Measurements from ENCODE around the gene PIEZO2. TPM values are rescaled to one million over a fixed set of nuclear protein-coding genes. Genes with fewer than 3 reads are reported as not detected.

The PIEZO2 gene
- total RNA-seq, 8 experiments from 2014 or later = 1.9 to 73.5 (median 2.8) TPM

- no peak overlapping the region for H3K4me3 ChIP-seq
- 56 to 93% (median 79%) methylated on average over 1 to 7 of the region's 7 CpGs for WGBS, 10 experiments
- H3K4me1 ChIP-seq (replicated peaks in 1 of 2) = no peaks in the 10 kb centered on the region
- no peak overlapping the region for H3K27ac ChIP-seq
- ATAC-seq (replicated peaks in 6 of 8) = no peak
- in situ Hi-C loops (cut with MboI; ENCODE audit: low pct_unique_long_range_greater_than_20kb in 2 of 9, low sequenced_read_pairs in 9 of 9, unreplicated experiment in 9 of 9) = no loop called here
These were observed 364.7 kb downstream of the PIEZO2 start for GRCh38 chr18:10784596-10785202.

DNA sequence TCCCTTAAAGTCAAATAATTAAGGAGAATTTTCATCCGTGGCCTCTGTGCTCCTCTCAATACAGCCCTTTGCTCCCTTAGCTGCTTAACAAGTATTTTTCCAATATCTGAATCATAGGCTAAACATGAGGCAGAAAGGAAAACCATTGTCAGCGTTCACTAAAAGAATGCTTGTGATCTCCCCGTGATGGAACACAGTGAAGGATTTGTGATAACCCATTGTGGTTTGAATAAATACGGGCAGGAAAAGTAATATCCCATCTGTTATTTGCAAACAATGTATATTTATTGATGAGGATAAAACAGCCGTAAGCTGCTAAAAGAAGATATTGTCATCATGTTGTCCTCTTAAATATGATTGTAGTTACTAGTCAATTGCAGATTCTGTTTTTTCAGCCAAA, 365.4 kb downstream of the PIEZO2 start:
- in situ Hi-C loops (cut with MboI; ENCODE audit: low pct_unique_long_range_greater_than_20kb in 2 of 9, low sequenced_read_pairs in 9 of 9, unreplicated experiment in 9 of 9) = no loop called here
- Histone ChIP-seq H3K27ac (no peak overlapping the region), H3K4me1 (replicated peaks in 1 of 2) (no peaks in the 10 kb centered on the region), H3K4me3 (no peak overlapping the region)
- WGBS, 10 experiments = 51 to 97% (median 83%) methylated on average over 1 to 5 of the region's 5 CpGs
- ATAC-seq (replicated peaks in 6 of 8) = no peak

- Histone ChIP-seq H3K27ac (no peak overlapping the region), H3K4me1 (replicated peaks in 1 of 2) (no peaks in the 10 kb centered on the region), H3K4me3 (no peak overlapping the region)
- WGBS, 10 experiments = 18 to 93% (median 73%) methylated on average over 3 to 6 of the region's 6 CpGs; no CpG with 5 or more reads in 1 of the 10 experiments
- peak in 1 of 8 experiments; percentile 43 for ATAC-seq (replicated peaks in 6 of 8)
- in situ Hi-C loops (cut with MboI; ENCODE audit: low pct_unique_long_range_greater_than_20kb in 2 of 9, low sequenced_read_pairs in 9 of 9, unreplicated experiment in 9 of 9) = no loop called here
These were observed 372.9 kb downstream of the PIEZO2 start for GRCh38 chr18:10776493-10776892.

DNA sequence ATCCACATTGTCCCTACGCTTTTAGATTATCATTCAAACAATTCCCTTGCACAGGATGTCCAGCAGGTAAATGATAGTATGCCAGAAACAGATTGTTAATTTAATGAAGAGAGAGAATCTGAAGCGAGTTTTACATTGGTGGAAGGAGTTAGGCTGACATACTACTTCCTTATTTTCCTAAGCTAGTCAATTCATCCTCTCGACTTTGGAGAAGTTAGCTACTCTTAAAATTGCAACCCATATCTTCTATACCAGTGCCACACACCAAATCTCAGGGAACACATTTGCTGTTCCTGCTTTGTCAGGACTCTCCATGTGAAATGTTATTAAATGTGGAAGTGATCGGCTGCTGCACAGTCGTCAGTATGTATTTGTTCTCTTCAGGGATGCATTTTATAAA, 374.3 kb downstream of the PIEZO2 start:
- H3K27ac ChIP-seq = no peak overlapping the region
- 67 to 100% (median 87%) methylated on average over 1 to 5 of the region's 5 CpGs; no CpG with 5 or more reads in 1 of the 10 experiments for WGBS, 10 experiments
- no peak for ATAC-seq (replicated peaks in 6 of 8)
- in situ Hi-C loops (cut with MboI; ENCODE audit: low pct_unique_long_range_greater_than_20kb in 2 of 9, low sequenced_read_pairs in 9 of 9, unreplicated experiment in 9 of 9) = no loop called here
- H3K4me3 ChIP-seq = no peak overlapping the region
- H3K4me1 ChIP-seq (replicated peaks in 1 of 2) = no peaks in the 10 kb centered on the region

GRCh38 chr18:10771053-10771709, 378.2 kb downstream of the PIEZO2 start:
- 29 to 100% (median 75%) methylated on average over 1 to 3 of the region's 3 CpGs; no CpG with 5 or more reads in 1 of the 10 experiments for WGBS, 10 experiments
- Histone ChIP-seq H3K4me3 (no peak overlapping the region), H3K4me1 (replicated peaks in 1 of 2) (no peaks in the 10 kb centered on the region), H3K27ac (no peak overlapping the region)
- ATAC-seq (replicated peaks in 6 of 8) = peak in 2 of 8 experiments; percentile 34 to 46
- in situ Hi-C loops (cut with MboI; ENCODE audit: low pct_unique_long_range_greater_than_20kb in 2 of 9, low sequenced_read_pairs in 9 of 9, unreplicated experiment in 9 of 9) = no loop called here

- Histone ChIP-seq H3K4me3 (no peak overlapping the region), H3K27ac (no peak overlapping the region), H3K4me1 (replicated peaks in 1 of 2) (no peaks in the 10 kb centered on the region)
- no peak for ATAC-seq (replicated peaks in 6 of 8)
- 0 to 100% (median 84%) methylated on average over 1 to 2 of the region's 2 CpGs; no CpG with 5 or more reads in 2 of the 10 experiments for WGBS, 10 experiments
- in situ Hi-C loops (cut with MboI; ENCODE audit: low pct_unique_long_range_greater_than_20kb in 2 of 9, low sequenced_read_pairs in 9 of 9, unreplicated experiment in 9 of 9) = no loop called here
These were observed 379.1 kb downstream of the PIEZO2 start for GRCh38 chr18:10770264-10770663.

DNA sequence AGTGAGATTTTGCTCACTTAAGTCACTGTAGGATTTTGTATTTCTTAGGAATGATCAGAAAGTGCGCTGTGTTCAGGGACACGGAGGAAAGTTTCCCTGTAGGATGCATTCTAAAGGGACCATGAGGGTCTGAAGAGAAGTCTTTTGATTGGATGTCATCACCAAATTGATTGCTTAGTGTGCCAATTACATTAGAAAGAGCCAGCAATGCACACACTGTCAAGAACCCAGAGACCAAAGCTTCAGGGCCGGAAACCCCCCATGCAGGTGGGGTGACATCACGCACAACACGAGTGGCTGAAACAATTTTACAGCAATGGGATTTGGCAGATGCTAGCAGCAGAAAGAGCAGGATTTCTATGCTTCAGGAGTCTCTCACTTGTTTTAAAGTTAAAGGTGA, 381.1 kb downstream of the PIEZO2 start:
- in situ Hi-C loops (cut with MboI; ENCODE audit: low pct_unique_long_range_greater_than_20kb in 2 of 9, low sequenced_read_pairs in 9 of 9, unreplicated experiment in 9 of 9) = no loop called here
- WGBS, 10 experiments = 57 to 90% (median 74%) methylated on average over 2 to 5 of the region's 5 CpGs; no CpG with 5 or more reads in 3 of the 10 experiments
- ATAC-seq (replicated peaks in 6 of 8) = no peak

DNA sequence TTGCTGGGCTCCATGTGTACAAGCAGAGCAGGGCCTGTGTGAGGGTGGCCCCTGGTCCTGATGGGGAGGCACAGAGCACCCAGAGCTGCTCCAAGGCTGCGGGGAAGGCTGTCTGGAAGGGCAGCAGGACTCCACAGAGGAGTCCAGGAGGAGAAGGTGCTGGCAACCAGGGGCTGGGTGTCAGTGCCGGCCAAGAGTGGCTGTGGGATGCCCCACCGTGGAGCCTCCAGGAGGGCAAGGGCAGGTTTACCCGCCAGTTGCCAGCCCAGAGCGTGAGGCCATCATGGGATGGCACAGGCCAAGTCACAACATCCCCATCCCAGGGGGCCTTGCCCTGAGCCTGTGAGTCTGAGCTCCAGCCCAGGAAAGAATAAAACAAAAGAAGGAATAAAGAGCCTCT, 381.7 kb downstream of the PIEZO2 start:
- Histone ChIP-seq H3K27ac (no peak overlapping the region), H3K4me1 (replicated peaks in 1 of 2) (no peaks in the 10 kb centered on the region), H3K4me3 (no peak overlapping the region)
- no peak for ATAC-seq (replicated peaks in 6 of 8)
- in situ Hi-C loops (cut with MboI; ENCODE audit: low pct_unique_long_range_greater_than_20kb in 2 of 9, low sequenced_read_pairs in 9 of 9, unreplicated experiment in 9 of 9) = no loop called here
- 72 to 100% (median 97%) methylated on average over 1 to 3 of the region's 5 CpGs; no CpG with 5 or more reads in 6 of the 10 experiments for WGBS, 10 experiments

More for the DNA sequence above, 381.1 kb downstream of the PIEZO2 start:
- H3K27ac ChIP-seq = no peak overlapping the region
- no peaks in the 10 kb centered on the region for H3K4me1 ChIP-seq (replicated peaks in 1 of 2)
- no peak overlapping the region for H3K4me3 ChIP-seq

DNA sequence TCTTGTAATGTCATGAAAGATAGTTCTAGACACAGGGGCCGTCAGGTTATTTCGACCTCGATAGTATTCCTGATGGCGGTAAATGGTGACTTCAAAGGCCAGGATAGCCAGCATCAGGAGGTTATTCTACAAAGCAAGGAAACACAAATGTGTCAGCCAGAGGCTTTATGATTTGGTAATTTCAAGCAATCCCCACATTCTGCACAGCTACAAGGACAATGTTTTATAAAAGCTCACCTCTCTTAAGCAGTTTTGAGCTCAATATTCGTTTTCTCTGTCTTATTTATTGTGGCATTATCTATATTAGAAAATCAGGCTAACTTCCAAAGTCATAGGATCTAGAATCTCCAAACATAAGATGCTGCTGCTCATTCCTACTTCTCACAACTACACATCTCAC, 388.4 kb downstream of the PIEZO2 start:
- H3K27ac ChIP-seq = no peak overlapping the region
- no peak for ATAC-seq (replicated peaks in 6 of 8)
- in situ Hi-C loops (cut with MboI; ENCODE audit: low pct_unique_long_range_greater_than_20kb in 2 of 9, low sequenced_read_pairs in 9 of 9, unreplicated experiment in 9 of 9) = no loop called here
- H3K4me1 ChIP-seq (replicated peaks in 1 of 2) = peaks cover 0 to 15% of the 10 kb centered on the region in 2 donors
- no peak overlapping the region for H3K4me3 ChIP-seq
- 20 to 100% (median 82%) methylated on average over 1 to 5 of the region's 5 CpGs; no CpG with 5 or more reads in 3 of the 10 experiments for WGBS, 10 experiments

- WGBS, 10 experiments = 47 to 100% (median 83%) methylated on average over 1 to 6 of the region's 7 CpGs; no CpG with 5 or more reads in 3 of the 10 experiments
- in situ Hi-C loops (cut with MboI; ENCODE audit: low pct_unique_long_range_greater_than_20kb in 2 of 9, low sequenced_read_pairs in 9 of 9, unreplicated experiment in 9 of 9) = no loop called here
- peak in 5 of 8 experiments; percentile 64 to 92 (median 76) for ATAC-seq (replicated peaks in 6 of 8)
These were observed 390.1 kb downstream of the PIEZO2 start for GRCh38 chr18:10759241-10759640.

GRCh38 chr18:10757946-10758345, 391.4 kb downstream of the PIEZO2 start:
- 17 to 100% (median 90%) methylated on average over 1 to 5 of the region's 6 CpGs; no CpG with 5 or more reads in 1 of the 10 experiments for WGBS, 10 experiments
- in situ Hi-C loops (cut with MboI; ENCODE audit: low pct_unique_long_range_greater_than_20kb in 2 of 9, low sequenced_read_pairs in 9 of 9, unreplicated experiment in 9 of 9) = no loop called here

More at GRCh38 chr18:10759241-10759640, 390.1 kb downstream of the PIEZO2 start:
- Histone ChIP-seq H3K4me1 (replicated peaks in 1 of 2) (peaks cover 0 to 15% of the 10 kb centered on the region in 2 donors), H3K4me3 (no peak overlapping the region), H3K27ac (peak overlapping the region in 1 of 2 donors; percentile 81)

GRCh38 chr18:10757349-10757748, 392.0 kb downstream of the PIEZO2 start:
- Histone ChIP-seq H3K27ac (no peak overlapping the region), H3K4me3 (no peak overlapping the region), H3K4me1 (replicated peaks in 1 of 2) (peaks cover 0 to 22% of the 10 kb centered on the region in 2 donors)
- in situ Hi-C loops (cut with MboI; ENCODE audit: low pct_unique_long_range_greater_than_20kb in 2 of 9, low sequenced_read_pairs in 9 of 9, unreplicated experiment in 9 of 9) = no loop called here
- no peak for ATAC-seq (replicated peaks in 6 of 8)

More at GRCh38 chr18:10757946-10758345, 391.4 kb downstream of the PIEZO2 start:
- no peak overlapping the region for H3K4me3 ChIP-seq
- peaks cover 0 to 16% of the 10 kb centered on the region in 2 donors for H3K4me1 ChIP-seq (replicated peaks in 1 of 2)
- peak in 4 of 8 experiments; percentile 31 to 87 (median 58) for ATAC-seq (replicated peaks in 6 of 8)
- H3K27ac ChIP-seq = no peak overlapping the region

GRCh38 chr18:10755855-10756254, 393.5 kb downstream of the PIEZO2 start:
- Histone ChIP-seq H3K4me1 (replicated peaks in 1 of 2) (peaks cover under 1 to 37% of the 10 kb centered on the region in 2 donors), H3K27ac (no peak overlapping the region), H3K4me3 (no peak overlapping the region)
- WGBS, 10 experiments = 0 to 67% (median 31%) methylated on average over 1 of the region's 1 CpG; no CpG with 5 or more reads in 3 of the 10 experiments
- ATAC-seq (replicated peaks in 6 of 8) = no peak
- in situ Hi-C loops (cut with MboI; ENCODE audit: low pct_unique_long_range_greater_than_20kb in 2 of 9, low sequenced_read_pairs in 9 of 9, unreplicated experiment in 9 of 9) = no loop called here
